ENCODE measurements around the gene CCDC102A. TPM values are rescaled to one million over a fixed set of nuclear protein-coding genes. Genes with fewer than 3 reads are reported as not detected.

CCDC102A gene
- total RNA-seq, 3 donors from 2014 or later = 1.2 to 16.2 (median 2.5) TPM

- Histone ChIP-seq H3K4me1 (ENCODE audit: low read depth) (peaks cover 27% of the 10 kb centered on the region), H3K4me3 (no peak overlapping the region), H3K36me3 (ENCODE audit: low read depth) (no peaks in the 10 kb centered on the region), H3K9me3 (no peaks in the 10 kb centered on the region)
- TF ChIP-seq CTCF (IDR thresholded peaks at IDR 0.05) = no peak
- no peak for DNase-seq
- ATAC-seq = no peak
- intact Hi-C loops (cut with DNase I, micrococcal nuclease) = no loop called here
Measured at GRCh38 chr16:57483725-57484514, 52.5 kb downstream of the CCDC102A start.

GRCh38 chr16:57482845-57483545, 53.4 kb downstream of the CCDC102A start:
- Histone ChIP-seq H3K4me3 (no peak overlapping the region), H3K36me3 (ENCODE audit: low read depth) (no peaks in the 10 kb centered on the region), H3K4me1 (ENCODE audit: low read depth) (peaks cover 31% of the 10 kb centered on the region), H3K9me3 (no peaks in the 10 kb centered on the region)
- intact Hi-C loops (cut with DNase I, micrococcal nuclease) = no loop called here
- no peak for TF ChIP-seq CTCF (IDR thresholded peaks at IDR 0.05)
- DNase-seq (peak in 1 of 3 donors; percentile 33), ATAC-seq (no peak)

GRCh38 chr16:57481421-57481820, 55.0 kb downstream of the CCDC102A start:
- TF ChIP-seq CTCF (IDR thresholded peaks at IDR 0.05) = no peak
- H3K4me3 ChIP-seq = no peak overlapping the region
- DNase-seq (peak in 1 of 3 donors; percentile 26), ATAC-seq (no peak)
- no peaks in the 10 kb centered on the region for H3K9me3 ChIP-seq
- intact Hi-C loops (cut with DNase I, micrococcal nuclease) = no loop called here
- H3K4me1 ChIP-seq (ENCODE audit: low read depth) = peaks cover 34% of the 10 kb centered on the region
- no peaks in the 10 kb centered on the region for H3K36me3 ChIP-seq (ENCODE audit: low read depth)

- H3K9me3 ChIP-seq = no peaks in the 10 kb centered on the region
- peak in 2 of 3 donors; percentile 49 to 55 for DNase-seq
- peaks cover 36% of the 10 kb centered on the region for H3K4me1 ChIP-seq (ENCODE audit: low read depth)
- intact Hi-C loops (cut with DNase I, micrococcal nuclease) = no loop called here
- no peak for ATAC-seq
- no peak for TF ChIP-seq CTCF (IDR thresholded peaks at IDR 0.05)
- no peak overlapping the region for H3K4me3 ChIP-seq
- no peaks in the 10 kb centered on the region for H3K36me3 ChIP-seq (ENCODE audit: low read depth)
Measured at GRCh38 chr16:57480754-57481230, 55.6 kb downstream of the CCDC102A start.

GRCh38 chr16:57479976-57480753, 56.2 kb downstream of the CCDC102A start:
- intact Hi-C loops (cut with DNase I, micrococcal nuclease) = no loop called here
- Histone ChIP-seq H3K9me3 (no peaks in the 10 kb centered on the region), H3K4me3 (no peak overlapping the region), H3K36me3 (ENCODE audit: low read depth) (no peaks in the 10 kb centered on the region), H3K4me1 (ENCODE audit: low read depth) (peaks cover 32% of the 10 kb centered on the region)
- ATAC-seq = peak; percentile 90
- TF ChIP-seq CTCF (IDR thresholded peaks at IDR 0.05) = no peak
- DNase-seq = peak; percentile 89 to 92 (median 92)
